H9 (cell line): Measurements from ENCODE around the gene PCDHGB4. TPM values are rescaled to one million over a fixed set of nuclear protein-coding genes. Genes with fewer than 3 reads are reported as not detected.

Experiments
- DNase-seq: peaks from one replicate; pipeline ENCODE4 v3.0.0-alpha.2; 2017
- H2AFZ ChIP-seq: one replicate; pipeline ENCODE4 v1.6.1; 2013; ENCODE audit warnings: mild to moderate bottlenecking, low read length, control low read depth, moderate library complexity
- H2AK5ac ChIP-seq: 2 replicates; pipeline ENCODE4 v1.6.1; 2013; ENCODE audit warnings: low read length, control low read depth, mixed read lengths; ENCODE audit not compliant: insufficient read length
- H2BK120ac ChIP-seq: one replicate; pipeline ENCODE4 v1.6.1; 2013; ENCODE audit warnings: low read depth, mild to moderate bottlenecking, low read length, control low read depth, inconsistent platforms; ENCODE audit not compliant: poor library complexity, severe bottlenecking
- H2BK12ac ChIP-seq: 2 replicates; pipeline ENCODE4 v1.6.1; 2013; ENCODE audit warnings: low read length, control low read depth, mixed read lengths, low read depth; ENCODE audit not compliant: insufficient read length
- H2BK15ac ChIP-seq: 2 replicates; pipeline ENCODE4 v1.6.1; 2013; ENCODE audit warnings: low read depth, low read length, control low read depth
- H2BK20ac ChIP-seq: one replicate; pipeline ENCODE4 v1.6.1; 2013; ENCODE audit warnings: low read depth, mild to moderate bottlenecking, low read length, control low read depth, inconsistent platforms; ENCODE audit not compliant: poor library complexity, severe bottlenecking
- H2BK5ac ChIP-seq: 2 replicates; pipeline ENCODE4 v1.6.1; 2013; ENCODE audit warnings: low read length, control low read depth, mixed read lengths; ENCODE audit not compliant: insufficient read length
- H3K14ac ChIP-seq: 2 replicates; pipeline ENCODE4 v1.6.1; 2013; ENCODE audit warnings: low read length, control low read depth; ENCODE audit not compliant: insufficient read depth
- H3K18ac ChIP-seq: 2 replicates; pipeline ENCODE4 v1.6.1; 2013; ENCODE audit warnings: low read depth, mild to moderate bottlenecking, mixed read lengths, low read length, control low read depth; ENCODE audit not compliant: insufficient read length
- H3K23ac ChIP-seq: 2 replicates; pipeline ENCODE4 v1.6.1; 2013; ENCODE audit warnings: low read length, control low read depth, mixed read lengths, low read depth; ENCODE audit not compliant: insufficient read length
- H3K23me2 ChIP-seq: 2 replicates; pipeline ENCODE4 v1.6.1; 2013; ENCODE audit warnings: low read depth, mild to moderate bottlenecking, mixed read lengths, low read length, control low read depth; ENCODE audit not compliant: insufficient read length, poor library complexity, severe bottlenecking
- H3K27ac ChIP-seq: 2 replicates; pipeline ENCODE4 v1.5.1; 2013; ENCODE audit warnings: low read length, control low read depth, mixed read lengths, low read depth; ENCODE audit not compliant: insufficient read length
- H3K27me3 ChIP-seq: 2 replicates; pipeline ENCODE4 v1.6.1; 2013; ENCODE audit warnings: low read length, control low read depth, inconsistent platforms; ENCODE audit not compliant: insufficient read depth
- H3K4ac ChIP-seq: 2 replicates; pipeline ENCODE4 v1.6.1; 2013; ENCODE audit warnings: low read depth, mild to moderate bottlenecking, control low read depth, inconsistent platforms, low read length, moderate library complexity
- H3K4me1 ChIP-seq: 2 replicates; pipeline ENCODE4 v1.6.1; 2013; ENCODE audit warnings: low read length, control low read depth, inconsistent platforms; ENCODE audit not compliant: insufficient read depth
- H3K4me2 ChIP-seq: 2 replicates; pipeline ENCODE4 v1.6.1; 2013; ENCODE audit warnings: low read length, control low read depth, mixed read lengths; ENCODE audit not compliant: insufficient read length, insufficient read depth
- H3K56ac ChIP-seq: 2 replicates; pipeline ENCODE4 v1.6.1; 2013; ENCODE audit warnings: low read depth, mild to moderate bottlenecking, mixed read lengths, low read length, control low read depth; ENCODE audit not compliant: insufficient read length
- H3K79me1 ChIP-seq: 2 replicates; pipeline ENCODE4 v1.6.1; 2013; ENCODE audit warnings: low read depth, mild to moderate bottlenecking, moderate library complexity, low read length, control low read depth, inconsistent platforms; ENCODE audit not compliant: insufficient read depth, poor library complexity, severe bottlenecking
- H3K79me2 ChIP-seq: 2 replicates; pipeline ENCODE4 v1.6.1; 2013; ENCODE audit warnings: low read length, control low read depth, inconsistent platforms; ENCODE audit not compliant: insufficient read depth
- H3K9ac ChIP-seq: 2 replicates; pipeline ENCODE4 v1.6.1; 2013; ENCODE audit warnings: low read length, control low read depth, mixed read lengths; ENCODE audit not compliant: insufficient read length; ENCODE audit errors: extremely low read depth
- H3K9me3 ChIP-seq: one replicate; pipeline ENCODE4 v1.6.1; 2013; ENCODE audit warnings: low read depth, low read length, inconsistent platforms; ENCODE audit not compliant: control insufficient read depth
- H3T11ph ChIP-seq: one replicate; pipeline ENCODE4 v1.6.1; 2013; ENCODE audit warnings: mild to moderate bottlenecking, low read length, control low read depth, inconsistent platforms
- H4K20me1 ChIP-seq: one replicate; pipeline ENCODE4 v1.6.1; 2013; ENCODE audit not compliant: control insufficient read depth, insufficient read length, insufficient read depth
- H4K5ac ChIP-seq: 2 replicates; pipeline ENCODE4 v1.6.1; 2013; ENCODE audit warnings: low read depth, mild to moderate bottlenecking, mixed read lengths, low read length, control low read depth; ENCODE audit not compliant: insufficient read length
- H4K8ac ChIP-seq: replicated peaks from 2 replicates; pipeline ENCODE4 v1.6.1; 2013; ENCODE audit warnings: low read length, control low read depth, mixed read lengths, low read depth; ENCODE audit not compliant: insufficient read length
- H4K91ac ChIP-seq: 2 replicates; pipeline ENCODE4 v1.6.1; 2013; ENCODE audit warnings: low read depth, mild to moderate bottlenecking, moderate library complexity, mixed read lengths, low read length, control low read depth; ENCODE audit not compliant: insufficient read length
- H3K27ac Mint-ChIP-seq, 3 experiments: 2 replicates in 2 of 3; 3 replicates in 1 of 3; pipeline ENCODE4 v1.8.0; 2020 to 2021; ENCODE audit warnings: mixed read lengths in 3 of 3, mild to moderate bottlenecking in 1 of 3, moderate library complexity in 1 of 3
- H3K27me3 Mint-ChIP-seq: 2 replicates; pipeline ENCODE4 v1.8.0; 2021; ENCODE audit warnings: low read depth, mild to moderate bottlenecking, moderate library complexity, mixed read lengths
- H3K36me3 Mint-ChIP-seq, 3 experiments: 2 replicates in 2 of 3; 3 replicates in 1 of 3; pipeline ENCODE4 v1.8.0; 2020 to 2021; ENCODE audit warnings: low read depth in 3 of 3, mixed read lengths in 3 of 3; ENCODE audit not compliant: insufficient read depth in 1 of 3
- H3K4me1 Mint-ChIP-seq, 2 experiments: 2 replicates each; pipeline ENCODE4 v1.8.0; 2020; ENCODE audit warnings: mixed read lengths in 2 of 2
- H3K4me3 Mint-ChIP-seq, 2 experiments: 2 replicates in 1 of 2; 3 replicates in 1 of 2; pipeline ENCODE4 v1.8.0; 2020 to 2021; ENCODE audit warnings: mild to moderate bottlenecking in 2 of 2, mixed read lengths in 2 of 2, moderate library complexity in 1 of 2
- H3K9me3 Mint-ChIP-seq, 2 experiments: 2 replicates in 1 of 2; 3 replicates in 1 of 2; pipeline ENCODE4 v1.8.0; 2020; ENCODE audit warnings: mild to moderate bottlenecking in 2 of 2, mixed read lengths in 2 of 2, moderate library complexity in 1 of 2
- WGBS: extraction: QIAGEN DNeasy Blood & Tissue Kit; methylation state at CpG from one replicate; pipeline ENCODE4 v1.1.7; 2013; ENCODE audit warnings: missing lambda C conversion rate, low lambda C conversion rate, mixed read lengths; ENCODE audit not compliant: insufficient read length; ENCODE audit errors: extremely low coverage; 5-methylcytosine and 5-hydroxymethylcytosine counted together
- total RNA-seq: library from RNA; stranded (reverse); gene quantifications from 2 replicates; pipeline ENCODE4 v1.2.1, GENCODE V29; 2021
- TF ChIP-seq, protein P1 (sequence below): fragments of 200-600 bp; sonication (generic); conservative IDR thresholded peaks from 3 replicates; pipeline ENCODE4 v1.8.0; 2021; ENCODE audit warnings: antibody characterized with exemption, mild to moderate bottlenecking

The PCDHGB4 gene
- total RNA-seq, 1 experiment from 2014 or later, result 4.2 TPM

DNA sequence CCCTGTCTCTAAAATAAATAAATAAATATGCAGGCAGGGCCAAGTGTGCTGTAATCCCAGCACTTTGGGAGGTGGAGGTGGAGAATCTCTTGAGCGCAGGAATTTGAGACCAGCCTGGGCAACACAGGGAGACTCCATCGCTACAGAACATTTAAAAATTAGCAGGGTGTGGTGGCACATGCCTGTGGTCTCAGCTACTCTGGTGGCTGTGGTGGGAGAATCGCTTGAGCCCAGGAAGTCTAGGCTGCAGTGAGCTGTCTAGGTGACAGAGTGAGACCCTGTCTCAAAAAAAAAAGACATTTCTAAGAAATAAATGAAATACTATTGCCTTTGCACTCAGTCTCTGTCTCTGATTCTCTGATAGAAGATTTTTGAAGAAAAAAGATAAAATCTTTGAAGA is 24.1 kb downstream of the PCDHGB4 start:
- Histone ChIP-seq H3K79me2 (no peaks in the 10 kb centered on the region), H3K9me3 (no peaks in the 10 kb centered on the region), H3T11ph (no peak overlapping the region), H3K14ac (no peak overlapping the region), H2BK15ac (no peak overlapping the region), H3K27me3 (no peaks in the 10 kb centered on the region; the same call in 1 of the 2 replicates), H4K20me1 (no peaks in the 10 kb centered on the region), H3K4ac (no peak overlapping the region), H3K27ac (no peak overlapping the region), H3K23me2 (peaks cover 5% of the 10 kb centered on the region), H2AK5ac (no peak overlapping the region), H4K5ac (no peak overlapping the region), H3K4me1 (no peaks in the 10 kb centered on the region), H3K4me2 (no peak overlapping the region), H3K23ac (no peak overlapping the region), H2AFZ (no peak overlapping the region), H3K56ac (no peak overlapping the region), H2BK20ac (no peak overlapping the region), H2BK5ac (no peak overlapping the region), H2BK12ac (no peak overlapping the region), H3K79me1 (no peaks in the 10 kb centered on the region), H2BK120ac (no peak overlapping the region), H3K18ac (no peak overlapping the region), H3K9ac (no peak overlapping the region), H4K8ac (no peak overlapping the region), H4K91ac (no peak overlapping the region)
- peaks cover 34 to 42% of the 10 kb centered on the region in 2 experiments for H3K9me3 Mint-ChIP-seq
- TF ChIP-seq, protein P1, sequence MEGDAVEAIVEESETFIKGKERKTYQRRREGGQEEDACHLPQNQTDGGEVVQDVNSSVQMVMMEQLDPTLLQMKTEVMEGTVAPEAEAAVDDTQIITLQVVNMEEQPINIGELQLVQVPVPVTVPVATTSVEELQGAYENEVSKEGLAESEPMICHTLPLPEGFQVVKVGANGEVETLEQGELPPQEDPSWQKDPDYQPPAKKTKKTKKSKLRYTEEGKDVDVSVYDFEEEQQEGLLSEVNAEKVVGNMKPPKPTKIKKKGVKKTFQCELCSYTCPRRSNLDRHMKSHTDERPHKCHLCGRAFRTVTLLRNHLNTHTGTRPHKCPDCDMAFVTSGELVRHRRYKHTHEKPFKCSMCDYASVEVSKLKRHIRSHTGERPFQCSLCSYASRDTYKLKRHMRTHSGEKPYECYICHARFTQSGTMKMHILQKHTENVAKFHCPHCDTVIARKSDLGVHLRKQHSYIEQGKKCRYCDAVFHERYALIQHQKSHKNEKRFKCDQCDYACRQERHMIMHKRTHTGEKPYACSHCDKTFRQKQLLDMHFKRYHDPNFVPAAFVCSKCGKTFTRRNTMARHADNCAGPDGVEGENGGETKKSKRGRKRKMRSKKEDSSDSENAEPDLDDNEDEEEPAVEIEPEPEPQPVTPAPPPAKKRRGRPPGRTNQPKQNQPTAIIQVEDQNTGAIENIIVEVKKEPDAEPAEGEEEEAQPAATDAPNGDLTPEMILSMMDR, result no peak
- DNase-seq, result no peak
- no peak overlapping the region for H3K4me3 Mint-ChIP-seq
- H3K27ac Mint-ChIP-seq, result no peak overlapping the region
- peaks cover 25% of the 10 kb centered on the region for H3K27me3 Mint-ChIP-seq
- no CpG with 5 or more reads among the region's 3 CpGs for WGBS
- H3K36me3 Mint-ChIP-seq, result peaks cover 24 to 50% (median 34%) of the 10 kb centered on the region in 3 experiments
- H3K4me1 Mint-ChIP-seq, result peaks cover 14 to 21% of the 10 kb centered on the region in 2 experiments
